Testis (tissue), 3 donors: ENCODE results near the gene PLIN4. TPM values are rescaled to one million over a fixed set of nuclear protein-coding genes. Genes with fewer than 3 reads are reported as not detected.

Experiments used
- DNase-seq: peaks from one replicate; pipeline ENCODE4 v3.0.0-alpha.2; 2019
- H3K27ac ChIP-seq, 2 donors: fragments of 200-600 bp; sonication (generic); one replicate each; pipeline ENCODE4 v1.5.1; 2019
- H3K27me3 ChIP-seq: fragments of 200-600 bp; sonication (generic); one replicate; pipeline ENCODE4 v1.5.1; 2019
- H3K36me3 ChIP-seq: fragments of 200-600 bp; sonication (generic); one replicate; pipeline ENCODE4 v1.5.1; 2017; ENCODE audit warnings: low read depth; ENCODE audit errors: missing control alignments
- H3K4me1 ChIP-seq: fragments of 200-600 bp; sonication (generic); one replicate; pipeline ENCODE4 v1.5.1; 2019
- H3K4me3 ChIP-seq, 2 donors: fragments of 200-600 bp; sonication (generic); one replicate each; pipeline ENCODE4 v1.5.1; 2017 to 2019
- H3K9me3 ChIP-seq: fragments of 200-600 bp; sonication (generic); one replicate; pipeline ENCODE4 v1.5.1; 2017
- CTCF ChIP-seq, 3 experiments: fragments of 450-650 bp in 2 of 3; fragments of 200-600 bp in 1 of 3; sonication (generic) in 1 of 3; IDR thresholded peaks; one replicate each; pipeline ENCODE4 v1.5.1; 2016 to 2019; ENCODE audit warnings: antibody characterized with exemption in 3 of 3, mild to moderate bottlenecking in 2 of 3, moderate library complexity in 1 of 3
- POLR2A ChIP-seq: fragments of 450-650 bp; IDR thresholded peaks from one replicate; pipeline ENCODE4 v1.6.1; 2017; ENCODE audit warnings: antibody characterized with exemption, mild to moderate bottlenecking, moderate library complexity
- WGBS, 2 donors: methylation state at CpG; one replicate each; pipeline ENCODE4 v1.1.5; 2018; 5-methylcytosine and 5-hydroxymethylcytosine counted together
- intact Hi-C: fragments of 100-400 bp; cut with DNase I; formaldehyde crosslinking; loops from one replicate; pipeline ENCODE4 v1.15.1; 2023; ENCODE audit warnings: low total_unique reads
- polyA plus RNA-seq: library from polyadenylated mRNA; stranded (reverse); fragments of 350-450 nt; fragmentation: Illumina TruSeq; extraction: RNeasy Lipid Tissue Mini Kit (QIAGEN cat#74804); gene quantifications from one replicate; pipeline ENCODE4 v1.2.3, GENCODE V29; 2014; ENCODE audit warnings: low read depth, low replicate concordance; ENCODE audit not compliant: insufficient read depth
- total RNA-seq, 2 donors: library from RNA; depleted of rRNA; stranded (reverse); fragments of >200 nt; gene quantifications; one replicate each; pipeline ENCODE4 v1.2.3, GENCODE V29; 2016

PLIN4 gene
- total and polyA plus RNA-seq, 3 donors from 2014 or later, result 2.8 to 4.0 (median 3.7) TPM

- Histone ChIP-seq H3K27ac (peak overlapping the region; percentile 53 to 80), H3K4me3 (peak overlapping the region; percentile 88 to 91), H3K4me1 (peaks cover 21% of the 10 kb centered on the region), H3K9me3 (no peaks in the 10 kb centered on the region), H3K36me3 (no peaks in the 10 kb centered on the region), H3K27me3 (no peaks in the 10 kb centered on the region)
- 1% methylated on average over 31 to 33 of the region's 33 CpGs for WGBS, 2 donors
- peak in 1 of 3 experiments; percentile 5 for TF ChIP-seq CTCF (IDR thresholded peaks at IDR 0.05)
- peak; percentile 26 for TF ChIP-seq POLR2A
- intact Hi-C loops, result loop anchor here (2.0 kb wide), 1 partner anchor 15 kb away; the partner anchor contains the start of gene UBXN6
- DNase-seq, result peak; percentile 99
Measured at GRCh38 chr19:4471403-4472173, 46.7 kb downstream of the PLIN4 start.

- TF ChIP-seq POLR2A, result no peak
- no peak for TF ChIP-seq CTCF (IDR thresholded peaks at IDR 0.05)
- DNase-seq, result no peak
- Histone ChIP-seq H3K4me3 (no peak overlapping the region), H3K36me3 (no peaks in the 10 kb centered on the region), H3K27me3 (no peaks in the 10 kb centered on the region), H3K27ac (no peak overlapping the region), H3K4me1 (peaks cover 4% of the 10 kb centered on the region), H3K9me3 (no peaks in the 10 kb centered on the region)
- WGBS, 2 donors, result 85 to 91% methylated on average over 3 of the region's 3 CpGs
- intact Hi-C loops, result no loop called here
Measured at GRCh38 chr19:4467835-4468234, 50.5 kb downstream of the PLIN4 start.

GRCh38 chr19:4464815-4465581 is 53.3 kb downstream of the PLIN4 start:
- Histone ChIP-seq H3K36me3 (no peaks in the 10 kb centered on the region), H3K9me3 (no peaks in the 10 kb centered on the region), H3K27ac (no peak overlapping the region), H3K4me1 (no peaks in the 10 kb centered on the region), H3K4me3 (no peak overlapping the region), H3K27me3 (no peaks in the 10 kb centered on the region)
- no peak for TF ChIP-seq CTCF (IDR thresholded peaks at IDR 0.05)
- TF ChIP-seq POLR2A, result no peak
- DNase-seq, result no peak
- intact Hi-C loops, result no loop called here
- WGBS, 2 donors, result 84 to 94% methylated on average over 8 of the region's 8 CpGs

GRCh38 chr19:4457654-4458395 is 60.5 kb downstream of the PLIN4 start, which contains the start of gene UBXN6:
Gene UBXN6 (minus strand): TSS chr19:4457794. CDS start chr19:4457697, 97 bp downstream.
- peak; percentile 99 for DNase-seq
- Histone ChIP-seq H3K27me3 (no peaks in the 10 kb centered on the region), H3K36me3 (no peaks in the 10 kb centered on the region), H3K4me3 (peak within 1 kb of the TSS; percentile 82 to 87), H3K4me1 (peaks cover 31% of the 10 kb centered on the region), H3K27ac (peak within 1 kb of the TSS; percentile 86 to 92), H3K9me3 (no peaks in the 10 kb centered on the region)
- WGBS, 2 donors, result 9 to 12% methylated on average over 35 to 38 of the region's 52 CpGs
- intact Hi-C loops, result loop anchor here (2.0 to 10.0 kb wide), 2 partner anchors 13 to 53 kb away; partner anchors contain the start of genes CHAF1A and SH3GL1
- peak in 1 of 3 experiments; percentile 24 for TF ChIP-seq CTCF (IDR thresholded peaks at IDR 0.05)
- TF ChIP-seq POLR2A, result no peak
